GM19455 (cell line): ENCODE measurements around the gene POLR2J.

Experiments
- ATAC-seq: cut with Tn5 transposase; IDR thresholded peaks from one replicate; pipeline ENCODE4 v1.9.1; 2021; ENCODE audit not compliant: unreplicated experiment

POLR2J gene

DNA sequence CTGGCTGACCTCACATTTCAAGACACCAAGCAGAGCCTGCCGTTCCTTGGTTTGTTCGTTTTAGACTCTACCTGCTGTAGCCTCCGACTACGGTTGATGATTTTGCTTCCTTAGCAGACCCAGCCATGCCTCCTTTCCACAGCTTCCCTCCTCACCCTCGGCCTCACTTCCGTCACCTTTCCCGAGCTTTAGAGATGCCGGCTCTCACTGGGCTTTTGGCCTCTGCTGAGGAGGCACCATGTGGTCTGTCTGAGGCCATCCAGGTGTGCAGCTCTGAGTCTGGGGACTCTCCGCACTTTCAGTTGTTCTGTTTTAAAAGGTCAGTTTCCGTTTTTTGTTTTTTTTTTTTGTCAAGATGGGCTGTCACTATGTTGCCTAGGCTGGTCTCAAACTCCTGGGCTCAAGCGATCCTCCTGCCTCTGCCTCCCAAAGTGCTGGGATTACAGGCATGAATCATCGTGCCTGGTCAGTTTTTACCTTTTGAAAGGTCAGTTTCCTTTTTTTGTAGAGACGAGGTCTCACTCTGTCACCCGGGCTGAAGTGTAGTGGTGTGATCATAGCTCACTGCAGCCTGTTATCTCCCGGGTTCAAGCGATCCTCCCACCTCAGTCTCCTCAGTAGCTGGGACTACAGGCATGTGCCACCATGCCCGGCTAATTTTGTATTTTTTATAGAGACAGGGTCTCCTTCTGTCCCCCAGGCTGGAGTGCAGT lies 33.6 kb downstream of the POLR2J start:
- ATAC-seq: peak; percentile 34

DNA sequence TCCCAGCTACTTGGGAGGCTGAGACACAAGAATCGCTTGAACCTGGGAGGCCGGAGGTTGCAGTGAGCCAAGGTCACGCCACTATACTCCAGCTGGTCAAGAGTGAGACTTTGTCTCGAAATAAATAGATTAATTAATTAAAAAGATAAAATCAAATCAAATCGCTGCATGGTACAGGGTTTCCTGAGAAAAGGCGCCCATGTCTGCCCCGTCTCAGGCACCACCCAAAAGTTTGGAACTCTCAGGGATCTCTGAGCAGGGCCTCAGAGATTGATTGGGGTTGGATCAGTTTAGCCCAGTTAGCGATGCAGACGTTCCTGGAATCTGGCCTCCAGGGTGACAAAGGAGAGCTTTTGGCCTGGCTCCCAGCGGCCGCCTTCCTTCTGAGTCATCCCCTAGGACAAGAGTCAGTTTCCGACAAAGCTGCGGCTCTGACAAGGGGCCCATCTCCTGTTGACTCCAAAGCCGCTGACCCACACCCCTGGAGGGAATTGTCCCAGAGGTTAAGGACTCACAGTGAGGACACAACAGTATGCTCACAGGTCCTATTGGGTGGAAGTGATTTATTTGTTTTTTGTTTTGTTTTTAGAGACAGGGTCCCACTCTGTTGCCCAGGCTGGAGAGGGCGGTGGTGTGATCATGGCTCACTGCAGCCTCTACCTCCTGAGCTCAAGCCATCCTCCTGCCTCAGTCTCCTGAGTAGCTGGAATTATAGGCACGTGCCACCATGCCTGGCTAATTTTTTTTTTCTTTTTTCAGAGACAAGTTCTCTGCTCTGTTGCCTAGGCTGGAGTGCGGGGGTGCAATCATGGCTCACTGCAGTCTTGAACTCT lies 38.5 kb downstream of the POLR2J start:
- ATAC-seq: no peak

- ATAC-seq: no peak
These were observed 42.6 kb downstream of the POLR2J start for GRCh38 chr7:102436118-102436517.

GRCh38 chr7:102434039-102434486 lies 44.7 kb downstream of the POLR2J start:
- ATAC-seq: no peak

GRCh38 chr7:102433219-102434038 lies 45.3 kb downstream of the POLR2J start, which contains the start of gene ORAI2:
ORAI2 (plus strand) TSS chr7:102433575; CDS start chr7:102438957, 5,382 bp downstream.
- peak; percentile 70 for ATAC-seq

GRCh38 chr7:102432442-102433218 lies 46.1 kb downstream of the POLR2J start:
- peak; percentile 34 for ATAC-seq

DNA sequence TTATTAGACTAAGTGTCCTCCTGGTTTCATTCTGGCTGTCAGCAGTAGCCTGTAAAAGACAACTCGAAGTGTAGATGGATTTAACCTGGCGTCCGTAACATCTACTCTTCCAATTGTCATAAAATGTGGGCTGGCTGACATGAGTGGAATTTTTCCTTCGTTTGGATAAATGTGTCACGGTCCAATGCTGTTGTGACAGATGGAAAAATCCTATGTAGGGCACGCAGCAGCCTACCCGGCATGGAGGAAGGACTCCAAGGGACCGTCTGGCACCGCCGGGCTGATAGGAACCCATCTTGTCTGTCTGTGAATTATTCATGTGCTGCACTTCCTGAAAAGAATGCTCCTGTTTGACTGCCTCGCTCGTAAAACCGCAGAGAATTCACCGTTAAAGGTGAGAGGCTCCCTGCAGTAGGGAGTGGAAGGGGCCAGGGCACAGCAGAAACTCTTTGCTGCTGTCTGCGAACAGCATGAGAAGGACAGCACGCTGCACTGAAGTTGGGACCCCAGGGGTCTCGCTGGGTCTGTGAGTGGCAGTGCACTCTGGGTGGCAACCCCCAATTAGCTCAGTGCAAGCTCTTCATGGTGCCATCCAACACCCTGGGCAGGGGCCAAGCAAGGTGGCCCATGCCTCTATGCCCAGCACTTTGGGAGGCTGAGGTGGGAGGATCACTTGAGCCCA lies 47.0 kb downstream of the POLR2J start:
- ATAC-seq: no peak

- ATAC-seq: no peak
These were observed 49.4 kb downstream of the POLR2J start for GRCh38 chr7:102429141-102429899.

DNA sequence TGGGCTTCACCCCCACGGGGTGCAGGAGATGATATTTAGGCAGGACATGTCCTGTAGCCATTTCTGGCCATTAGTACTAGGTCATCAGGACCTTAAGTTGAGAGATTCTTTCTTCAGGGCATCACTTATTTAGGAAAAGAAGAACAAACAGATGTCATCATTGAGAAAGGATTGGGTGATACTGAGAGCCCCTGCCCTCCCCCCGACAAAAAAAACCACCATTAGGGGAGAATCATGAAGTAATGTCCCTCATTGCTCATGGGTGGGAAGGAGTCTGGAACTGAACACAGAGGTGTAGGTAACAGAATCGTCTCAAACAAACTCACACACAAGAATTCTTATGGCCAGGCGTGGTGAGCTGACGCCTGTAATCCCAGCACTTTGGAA lies 51.7 kb downstream of the POLR2J start:
- no peak for ATAC-seq

GRCh38 chr7:102426268-102427018 lies 52.3 kb downstream of the POLR2J start:
- peak; percentile 50 for ATAC-seq

GRCh38 chr7:102425639-102426267 lies 53.0 kb downstream of the POLR2J start:
- peak; percentile 64 for ATAC-seq

DNA sequence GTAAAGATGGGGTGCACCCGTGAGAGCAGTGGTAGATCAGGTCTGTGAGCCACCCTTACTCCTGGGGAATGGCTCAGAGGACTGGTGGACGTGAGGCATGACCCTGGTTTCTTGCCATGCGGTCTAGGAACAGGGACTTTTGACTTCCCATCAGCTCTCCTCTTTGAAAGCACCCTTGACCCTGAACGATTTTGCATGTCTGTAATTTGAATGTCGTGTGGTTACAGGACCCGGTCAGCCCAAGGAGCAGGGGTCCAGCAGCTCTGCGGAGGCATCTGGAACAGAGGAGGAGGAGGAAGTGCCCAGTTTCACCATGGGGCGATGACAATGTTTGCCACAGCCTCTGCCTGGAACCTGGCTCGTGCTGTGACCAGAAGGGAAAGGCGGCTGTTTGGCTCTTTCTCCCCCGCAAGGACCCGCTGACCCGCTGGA lies 53.9 kb downstream of the POLR2J start:
- ATAC-seq: no peak

DNA sequence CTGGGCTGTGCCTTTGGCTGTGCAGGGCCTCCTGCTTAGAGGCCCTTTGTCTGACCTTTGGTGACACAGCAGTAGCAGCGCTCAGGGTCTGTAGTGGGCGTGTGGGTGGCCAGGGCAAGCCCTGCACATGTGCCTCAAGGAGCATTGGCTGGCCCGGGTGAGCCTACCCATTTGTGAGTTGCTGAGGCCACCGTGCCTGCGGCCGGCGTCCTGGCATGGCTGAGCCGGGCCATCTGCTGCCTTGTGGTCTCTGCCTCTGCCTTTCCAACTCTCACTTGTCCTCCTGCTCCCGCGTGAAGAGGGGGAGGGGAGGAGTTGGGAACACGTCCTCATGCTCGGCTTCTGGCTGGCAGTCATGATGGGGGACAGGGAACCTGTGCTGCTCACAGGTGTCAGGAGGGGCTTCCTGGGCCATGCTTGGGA lies 54.6 kb downstream of the POLR2J start:
- ATAC-seq: no peak
